ENCODE measurements around the gene FAR1. TPM values are rescaled to one million over a fixed set of nuclear protein-coding genes. Genes with fewer than 3 reads are reported as not detected.

The FAR1 gene
- total RNA-seq, 2 donors from 2014 or later: 33.7 to 44.5 TPM

- ATAC-seq (peak; percentile 33), DNase-seq (no peak)
- Mint-ChIP-seq H3K27me3 (no peaks in the 10 kb centered on the region), H3K36me3 (ENCODE audit: low read depth) (no peaks in the 10 kb centered on the region), H3K4me3 (no peak overlapping the region), H3K4me1 (peaks cover 24% of the 10 kb centered on the region), H3K27ac (no peak overlapping the region)
- H3K9me3 ChIP-seq (ENCODE audit: control insufficient read depth, low read length, poor library complexity, severe bottlenecking): no peaks in the 10 kb centered on the region
Observed at GRCh38 chr11:13680501-13681264, 12.2 kb downstream of the FAR1 start.

DNA sequence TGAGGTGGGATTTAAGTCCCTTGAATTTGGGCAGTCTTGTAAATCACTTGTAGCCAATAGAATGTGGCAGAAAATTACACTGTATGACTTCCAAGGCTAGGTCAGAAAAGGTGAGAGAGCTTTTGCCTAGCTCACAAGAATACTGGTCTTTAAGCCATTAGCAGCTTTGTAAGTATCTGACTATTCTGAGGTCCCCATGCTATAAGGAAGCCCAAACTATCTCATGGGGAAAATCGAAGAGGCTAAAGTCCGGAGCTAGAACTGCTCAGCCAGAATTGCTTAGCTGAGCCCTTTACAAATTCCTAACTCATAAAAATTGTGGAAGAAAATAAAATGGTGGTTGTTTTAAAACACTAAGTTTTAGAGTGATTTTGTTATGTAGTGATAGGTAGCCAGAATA is 13.0 kb downstream of the FAR1 start:
- H3K4me3 Mint-ChIP-seq: no peak overlapping the region
- no peak overlapping the region for H3K27ac Mint-ChIP-seq
- no peaks in the 10 kb centered on the region for H3K27me3 Mint-ChIP-seq
- no peaks in the 10 kb centered on the region for H3K36me3 Mint-ChIP-seq (ENCODE audit: low read depth)
- DNase-seq (no peak), ATAC-seq (no peak)
- peaks cover 28% of the 10 kb centered on the region for H3K4me1 Mint-ChIP-seq
- H3K9me3 ChIP-seq (ENCODE audit: control insufficient read depth, low read length, poor library complexity, severe bottlenecking): no peaks in the 10 kb centered on the region

DNA sequence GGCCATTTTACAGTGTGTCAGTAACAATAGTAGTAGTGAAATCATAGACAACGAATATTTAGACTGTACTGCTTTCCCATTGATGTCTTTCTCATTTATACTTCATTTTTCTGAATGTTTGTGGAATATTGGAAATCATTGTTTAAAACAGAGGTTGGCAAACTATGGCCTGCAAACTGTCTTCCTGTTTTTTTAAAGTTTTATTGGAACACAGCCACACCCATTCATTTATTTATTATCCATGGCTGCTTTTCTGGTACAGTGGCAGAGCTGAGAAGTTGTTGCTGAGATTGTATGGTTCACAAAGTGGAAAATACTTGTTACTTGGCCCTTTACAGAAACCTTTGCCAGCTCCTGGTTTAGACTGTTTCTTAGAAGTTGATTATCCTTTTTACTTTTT is 13.7 kb downstream of the FAR1 start:
- Mint-ChIP-seq H3K4me3 (no peak overlapping the region), H3K4me1 (peaks cover 28% of the 10 kb centered on the region), H3K27ac (no peak overlapping the region), H3K36me3 (ENCODE audit: low read depth) (no peaks in the 10 kb centered on the region), H3K27me3 (no peaks in the 10 kb centered on the region)
- no peak for ATAC-seq
- H3K9me3 ChIP-seq (ENCODE audit: control insufficient read depth, low read length, poor library complexity, severe bottlenecking): no peaks in the 10 kb centered on the region
- no peak for DNase-seq

DNA sequence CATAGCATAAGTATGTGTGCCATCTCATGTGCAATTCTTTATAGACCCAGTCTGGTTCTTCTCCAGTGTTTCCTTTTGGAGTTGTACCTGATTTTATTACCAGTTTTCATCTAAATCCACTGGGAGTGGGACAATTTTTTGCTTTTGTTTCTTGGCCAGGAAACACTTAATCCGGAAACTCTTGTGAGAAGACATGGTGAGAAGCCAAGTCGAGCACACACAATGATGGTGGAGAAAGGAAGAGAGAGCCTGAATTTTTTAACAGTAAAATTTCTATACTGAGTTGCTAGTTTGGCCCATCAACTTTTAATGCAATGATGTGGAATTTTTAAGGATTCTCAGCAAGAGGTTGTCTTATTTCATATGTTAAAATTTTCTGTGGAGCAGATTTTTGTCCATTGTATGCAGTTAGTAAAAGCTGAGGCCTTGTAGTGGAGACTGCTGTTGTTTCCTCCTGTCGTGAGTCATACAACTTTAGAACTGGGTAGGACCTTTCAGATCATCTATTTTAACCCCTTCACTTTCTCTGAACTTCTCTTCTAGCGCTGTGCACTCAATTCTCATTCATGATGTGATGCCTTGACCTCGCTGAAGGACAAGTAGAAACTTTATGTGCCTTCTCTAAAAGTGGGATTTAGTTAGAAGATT is 17.1 kb downstream of the FAR1 start:
- ATAC-seq (no peak), DNase-seq (no peak)
- H3K4me1 Mint-ChIP-seq: peaks cover 15% of the 10 kb centered on the region
- H3K27me3 Mint-ChIP-seq: no peaks in the 10 kb centered on the region
- no peaks in the 10 kb centered on the region for H3K36me3 Mint-ChIP-seq (ENCODE audit: low read depth)
- H3K9me3 ChIP-seq (ENCODE audit: control insufficient read depth, low read length, poor library complexity, severe bottlenecking): no peaks in the 10 kb centered on the region
- no peak overlapping the region for H3K27ac Mint-ChIP-seq
- H3K4me3 Mint-ChIP-seq: no peak overlapping the region

DNA sequence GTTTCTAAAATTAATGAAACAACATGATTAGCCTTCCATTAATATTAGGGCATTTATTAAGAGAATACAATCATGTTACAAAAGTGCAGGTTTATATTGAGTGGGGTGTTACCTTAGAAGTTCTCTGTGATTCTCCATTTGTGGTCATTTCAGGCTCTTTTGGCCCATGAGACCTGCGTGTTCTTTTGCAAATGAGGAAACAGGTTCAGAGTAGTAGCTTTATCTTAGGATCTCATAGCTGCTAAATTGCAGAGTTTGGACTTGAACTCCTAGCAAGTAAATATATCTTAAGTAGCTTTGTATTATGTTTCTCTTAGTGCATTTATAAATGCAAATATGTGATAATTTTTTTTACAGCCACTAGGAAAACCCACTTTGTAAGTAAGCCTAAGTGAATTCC is 18.3 kb downstream of the FAR1 start:
- Mint-ChIP-seq H3K36me3 (ENCODE audit: low read depth) (no peaks in the 10 kb centered on the region), H3K4me1 (peaks cover 10% of the 10 kb centered on the region), H3K27ac (no peak overlapping the region), H3K4me3 (no peak overlapping the region), H3K27me3 (no peaks in the 10 kb centered on the region)
- DNase-seq: no peak
- H3K9me3 ChIP-seq (ENCODE audit: control insufficient read depth, low read length, poor library complexity, severe bottlenecking): no peaks in the 10 kb centered on the region
- ATAC-seq: no peak

- no peak for ATAC-seq
- H3K27me3 Mint-ChIP-seq: no peaks in the 10 kb centered on the region
Observed at GRCh38 chr11:13687271-13687670, 18.8 kb downstream of the FAR1 start.

GRCh38 chr11:13691286-13691899 is 22.9 kb downstream of the FAR1 start:
- H3K9me3 ChIP-seq (ENCODE audit: control insufficient read depth, low read length, poor library complexity, severe bottlenecking): no peaks in the 10 kb centered on the region
- H3K36me3 Mint-ChIP-seq (ENCODE audit: low read depth): peaks cover 6% of the 10 kb centered on the region
- no peak for ATAC-seq
- no peak overlapping the region for H3K4me3 Mint-ChIP-seq
- H3K4me1 Mint-ChIP-seq: peaks cover 5% of the 10 kb centered on the region
- H3K27ac Mint-ChIP-seq: no peak overlapping the region
- no peak for DNase-seq
- H3K27me3 Mint-ChIP-seq: no peaks in the 10 kb centered on the region

More at GRCh38 chr11:13687271-13687670, 18.8 kb downstream of the FAR1 start:
- H3K9me3 ChIP-seq (ENCODE audit: control insufficient read depth, low read length, poor library complexity, severe bottlenecking): no peaks in the 10 kb centered on the region
- Mint-ChIP-seq H3K27ac (no peak overlapping the region), H3K4me1 (peaks cover 10% of the 10 kb centered on the region), H3K36me3 (ENCODE audit: low read depth) (no peaks in the 10 kb centered on the region), H3K4me3 (no peak overlapping the region)
- DNase-seq: no peak

DNA sequence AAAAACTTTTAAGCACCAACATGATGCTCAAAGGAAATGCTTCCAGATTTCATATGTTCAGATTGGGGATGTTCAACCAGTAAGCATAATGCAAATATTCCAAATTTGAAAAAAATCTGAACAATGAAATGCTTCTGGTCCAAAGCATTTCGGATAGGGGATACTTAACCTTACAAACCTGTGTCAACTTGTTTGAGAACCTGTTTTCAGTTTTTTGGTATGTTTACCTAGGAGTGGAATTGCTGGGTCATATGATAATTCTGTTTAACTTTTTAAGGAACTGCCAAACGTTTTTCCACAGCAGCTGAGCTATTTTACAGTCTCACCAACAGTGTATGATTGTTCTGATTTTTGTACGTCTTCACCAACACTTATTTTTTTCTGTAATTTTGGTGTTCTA is 23.7 kb downstream of the FAR1 start:
- DNase-seq (no peak), ATAC-seq (no peak)
- no peaks in the 10 kb centered on the region for H3K9me3 ChIP-seq (ENCODE audit: control insufficient read depth, low read length, poor library complexity, severe bottlenecking)
- Mint-ChIP-seq H3K27ac (no peak overlapping the region), H3K4me3 (no peak overlapping the region), H3K4me1 (peaks cover 5% of the 10 kb centered on the region), H3K36me3 (ENCODE audit: low read depth) (peaks cover 6% of the 10 kb centered on the region), H3K27me3 (no peaks in the 10 kb centered on the region)

DNA sequence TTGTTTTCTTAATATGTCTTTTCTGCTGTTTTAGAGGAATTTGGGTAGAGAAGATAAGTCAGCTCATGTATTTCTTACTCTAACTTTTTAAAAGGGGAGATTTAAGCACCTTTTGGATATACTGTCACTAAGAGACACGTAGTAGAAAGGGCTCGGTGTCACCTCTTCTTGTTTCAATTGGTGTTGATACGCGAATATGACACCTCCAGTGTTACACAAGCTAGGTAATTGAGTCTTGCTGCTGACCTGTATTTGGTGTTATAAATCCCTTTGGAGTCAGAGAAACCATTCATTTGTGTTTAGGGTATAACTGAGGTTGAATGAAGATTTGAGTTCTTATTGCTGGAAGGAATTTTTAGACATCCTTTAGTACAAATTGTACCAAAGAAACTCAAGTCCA is 25.6 kb downstream of the FAR1 start:
- ATAC-seq (no peak), DNase-seq (no peak)
- H3K27ac Mint-ChIP-seq: peak overlapping the region; percentile 59
- peaks cover 8% of the 10 kb centered on the region for H3K4me1 Mint-ChIP-seq
- H3K36me3 Mint-ChIP-seq (ENCODE audit: low read depth): peaks cover 8% of the 10 kb centered on the region
- no peaks in the 10 kb centered on the region for H3K27me3 Mint-ChIP-seq
- no peak overlapping the region for H3K4me3 Mint-ChIP-seq
- no peaks in the 10 kb centered on the region for H3K9me3 ChIP-seq (ENCODE audit: control insufficient read depth, low read length, poor library complexity, severe bottlenecking)

- no peaks in the 10 kb centered on the region for H3K27me3 Mint-ChIP-seq
- peaks cover 8% of the 10 kb centered on the region for H3K4me1 Mint-ChIP-seq
- H3K36me3 Mint-ChIP-seq (ENCODE audit: low read depth): peaks cover 8% of the 10 kb centered on the region
- ATAC-seq (no peak), DNase-seq (no peak)
- no peaks in the 10 kb centered on the region for H3K9me3 ChIP-seq (ENCODE audit: control insufficient read depth, low read length, poor library complexity, severe bottlenecking)
- H3K4me3 Mint-ChIP-seq: no peak overlapping the region
- H3K27ac Mint-ChIP-seq: no peak overlapping the region
Observed at GRCh38 chr11:13695886-13696285, 27.4 kb downstream of the FAR1 start.

DNA sequence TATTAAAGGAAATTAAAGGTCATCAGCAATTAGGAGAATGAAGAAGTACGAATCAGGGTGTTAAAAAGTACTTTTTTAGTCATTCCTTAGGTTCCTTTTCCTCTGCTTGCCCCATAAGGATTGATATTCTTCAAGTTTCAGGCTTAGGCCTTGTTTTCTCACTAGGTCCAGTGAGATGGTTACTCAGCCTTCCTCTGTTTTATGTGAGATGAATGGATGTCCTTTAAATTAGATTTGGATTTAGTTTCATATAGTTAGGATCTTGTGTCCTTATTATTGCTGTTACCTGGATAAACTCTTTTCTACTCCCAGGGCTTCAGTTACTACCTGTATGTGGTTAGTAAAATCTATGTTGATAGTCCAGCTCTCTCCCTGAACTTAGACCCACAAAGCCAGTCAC is 29.2 kb downstream of the FAR1 start:
- Mint-ChIP-seq H3K4me1 (peaks cover 8% of the 10 kb centered on the region), H3K4me3 (no peak overlapping the region), H3K27ac (peak overlapping the region; percentile 83), H3K36me3 (ENCODE audit: low read depth) (peaks cover 8% of the 10 kb centered on the region), H3K27me3 (no peaks in the 10 kb centered on the region)
- H3K9me3 ChIP-seq (ENCODE audit: control insufficient read depth, low read length, poor library complexity, severe bottlenecking): no peaks in the 10 kb centered on the region
- DNase-seq: no peak
- ATAC-seq: no peak

- peaks cover 8% of the 10 kb centered on the region for H3K4me1 Mint-ChIP-seq
- no peaks in the 10 kb centered on the region for H3K9me3 ChIP-seq (ENCODE audit: control insufficient read depth, low read length, poor library complexity, severe bottlenecking)
- DNase-seq (no peak), ATAC-seq (no peak)
- H3K36me3 Mint-ChIP-seq (ENCODE audit: low read depth): peaks cover 10% of the 10 kb centered on the region
- H3K4me3 Mint-ChIP-seq: no peak overlapping the region
- no peak overlapping the region for H3K27ac Mint-ChIP-seq
- no peaks in the 10 kb centered on the region for H3K27me3 Mint-ChIP-seq
Observed at GRCh38 chr11:13698132-13698531, 29.7 kb downstream of the FAR1 start.

- DNase-seq (no peak), ATAC-seq (no peak)
- H3K9me3 ChIP-seq (ENCODE audit: control insufficient read depth, low read length, poor library complexity, severe bottlenecking): no peaks in the 10 kb centered on the region
- H3K27ac Mint-ChIP-seq: no peak overlapping the region
- no peaks in the 10 kb centered on the region for H3K27me3 Mint-ChIP-seq
- peaks cover 10% of the 10 kb centered on the region for H3K36me3 Mint-ChIP-seq (ENCODE audit: low read depth)
- H3K4me1 Mint-ChIP-seq: peaks cover 3% of the 10 kb centered on the region
- H3K4me3 Mint-ChIP-seq: no peak overlapping the region
Observed at GRCh38 chr11:13699041-13699440, 30.6 kb downstream of the FAR1 start.

Measured in T-helper 17 cell (primary cell).